ENCODE data around the gene APP.

DNA sequence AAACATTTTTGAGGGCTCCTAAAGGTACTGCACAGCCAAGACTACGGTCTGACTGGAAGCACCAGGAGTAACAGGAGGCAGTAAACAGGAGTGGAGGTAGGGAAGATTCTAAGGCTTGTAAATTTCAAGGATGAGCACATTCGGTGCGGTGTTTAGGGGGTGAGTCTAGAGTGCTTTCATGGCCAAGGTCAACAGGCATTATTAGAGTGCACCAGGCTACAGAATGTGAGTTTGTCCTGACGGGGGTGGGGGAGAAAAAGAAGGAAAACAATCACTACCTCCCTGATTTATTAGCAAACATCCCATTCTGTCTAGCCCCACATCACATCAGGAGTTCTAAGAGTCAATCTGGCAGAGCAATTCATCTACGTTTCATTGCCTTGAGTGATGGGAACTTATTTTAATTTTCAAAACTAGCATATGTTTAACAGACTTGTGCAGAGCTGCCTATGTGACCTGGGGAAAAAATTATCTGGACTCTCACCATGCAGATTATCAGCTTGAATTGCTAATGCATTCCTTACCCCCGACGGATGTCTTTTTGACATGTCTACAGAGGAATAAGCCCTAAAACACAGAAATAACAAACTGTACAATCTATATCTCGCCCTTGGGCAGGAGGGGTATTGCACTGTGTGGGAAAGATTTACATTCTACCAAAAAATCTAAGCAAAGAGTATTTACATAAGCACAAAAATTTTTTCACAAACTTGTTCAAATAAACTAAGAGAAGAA, 45.0 kb downstream of the APP start:
- TF ChIP-seq, protein P1, sequence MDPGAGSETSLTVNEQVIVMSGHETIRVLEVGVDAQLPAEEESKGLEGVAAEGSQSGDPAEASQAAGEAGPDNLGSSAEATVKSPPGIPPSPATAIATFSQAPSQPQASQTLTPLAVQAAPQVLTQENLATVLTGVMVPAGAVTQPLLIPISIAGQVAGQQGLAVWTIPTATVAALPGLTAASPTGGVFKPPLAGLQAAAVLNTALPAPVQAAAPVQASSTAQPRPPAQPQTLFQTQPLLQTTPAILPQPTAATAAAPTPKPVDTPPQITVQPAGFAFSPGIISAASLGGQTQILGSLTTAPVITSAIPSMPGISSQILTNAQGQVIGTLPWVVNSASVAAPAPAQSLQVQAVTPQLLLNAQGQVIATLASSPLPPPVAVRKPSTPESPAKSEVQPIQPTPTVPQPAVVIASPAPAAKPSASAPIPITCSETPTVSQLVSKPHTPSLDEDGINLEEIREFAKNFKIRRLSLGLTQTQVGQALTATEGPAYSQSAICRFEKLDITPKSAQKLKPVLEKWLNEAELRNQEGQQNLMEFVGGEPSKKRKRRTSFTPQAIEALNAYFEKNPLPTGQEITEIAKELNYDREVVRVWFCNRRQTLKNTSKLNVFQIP (CRISPR knock-in tag; IDR thresholded peaks at IDR 0.05; ENCODE audit: borderline replicate concordance, low read depth), result no peak
- TF ChIP-seq ARNTL (CRISPR knock-in tag; IDR thresholded peaks at IDR 0.05; ENCODE audit: borderline replicate concordance, low read depth) (no peak), ZFP3 (CRISPR knock-in tag; IDR thresholded peaks at IDR 0.05) (no peak), ZNF565 (CRISPR knock-in tag; conservative IDR thresholded peaks at IDR 0.05; ENCODE audit: low read depth) (no peak), PPARA (CRISPR knock-in tag; IDR thresholded peaks at IDR 0.05; ENCODE audit: borderline replicate concordance) (no peak), RARB (CRISPR knock-in tag; IDR thresholded peaks at IDR 0.05) (no peak), ZFP30 (CRISPR knock-in tag; IDR thresholded peaks at IDR 0.05) (no peak)
- TF ChIP-seq, protein P2, sequence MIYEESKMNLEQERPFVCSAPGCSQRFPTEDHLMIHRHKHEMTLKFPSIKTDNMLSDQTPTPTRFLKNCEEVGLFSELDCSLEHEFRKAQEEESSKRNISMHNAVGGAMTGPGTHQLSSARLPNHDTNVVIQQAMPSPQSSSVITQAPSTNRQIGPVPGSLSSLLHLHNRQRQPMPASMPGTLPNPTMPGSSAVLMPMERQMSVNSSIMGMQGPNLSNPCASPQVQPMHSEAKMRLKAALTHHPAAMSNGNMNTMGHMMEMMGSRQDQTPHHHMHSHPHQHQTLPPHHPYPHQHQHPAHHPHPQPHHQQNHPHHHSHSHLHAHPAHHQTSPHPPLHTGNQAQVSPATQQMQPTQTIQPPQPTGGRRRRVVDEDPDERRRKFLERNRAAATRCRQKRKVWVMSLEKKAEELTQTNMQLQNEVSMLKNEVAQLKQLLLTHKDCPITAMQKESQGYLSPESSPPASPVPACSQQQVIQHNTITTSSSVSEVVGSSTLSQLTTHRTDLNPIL (CRISPR knock-in tag; IDR thresholded peaks at IDR 0.05; ENCODE audit: low read depth), result no peak
- TF ChIP-seq, protein P3, sequence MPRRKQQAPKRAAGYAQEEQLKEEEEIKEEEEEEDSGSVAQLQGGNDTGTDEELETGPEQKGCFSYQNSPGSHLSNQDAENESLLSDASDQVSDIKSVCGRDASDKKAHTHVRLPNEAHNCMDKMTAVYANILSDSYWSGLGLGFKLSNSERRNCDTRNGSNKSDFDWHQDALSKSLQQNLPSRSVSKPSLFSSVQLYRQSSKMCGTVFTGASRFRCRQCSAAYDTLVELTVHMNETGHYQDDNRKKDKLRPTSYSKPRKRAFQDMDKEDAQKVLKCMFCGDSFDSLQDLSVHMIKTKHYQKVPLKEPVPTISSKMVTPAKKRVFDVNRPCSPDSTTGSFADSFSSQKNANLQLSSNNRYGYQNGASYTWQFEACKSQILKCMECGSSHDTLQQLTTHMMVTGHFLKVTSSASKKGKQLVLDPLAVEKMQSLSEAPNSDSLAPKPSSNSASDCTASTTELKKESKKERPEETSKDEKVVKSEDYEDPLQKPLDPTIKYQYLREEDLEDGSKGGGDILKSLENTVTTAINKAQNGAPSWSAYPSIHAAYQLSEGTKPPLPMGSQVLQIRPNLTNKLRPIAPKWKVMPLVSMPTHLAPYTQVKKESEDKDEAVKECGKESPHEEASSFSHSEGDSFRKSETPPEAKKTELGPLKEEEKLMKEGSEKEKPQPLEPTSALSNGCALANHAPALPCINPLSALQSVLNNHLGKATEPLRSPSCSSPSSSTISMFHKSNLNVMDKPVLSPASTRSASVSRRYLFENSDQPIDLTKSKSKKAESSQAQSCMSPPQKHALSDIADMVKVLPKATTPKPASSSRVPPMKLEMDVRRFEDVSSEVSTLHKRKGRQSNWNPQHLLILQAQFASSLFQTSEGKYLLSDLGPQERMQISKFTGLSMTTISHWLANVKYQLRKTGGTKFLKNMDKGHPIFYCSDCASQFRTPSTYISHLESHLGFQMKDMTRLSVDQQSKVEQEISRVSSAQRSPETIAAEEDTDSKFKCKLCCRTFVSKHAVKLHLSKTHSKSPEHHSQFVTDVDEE (CRISPR knock-in tag; IDR thresholded peaks at IDR 0.05), result no peak
- TF ChIP-seq, protein P4, sequence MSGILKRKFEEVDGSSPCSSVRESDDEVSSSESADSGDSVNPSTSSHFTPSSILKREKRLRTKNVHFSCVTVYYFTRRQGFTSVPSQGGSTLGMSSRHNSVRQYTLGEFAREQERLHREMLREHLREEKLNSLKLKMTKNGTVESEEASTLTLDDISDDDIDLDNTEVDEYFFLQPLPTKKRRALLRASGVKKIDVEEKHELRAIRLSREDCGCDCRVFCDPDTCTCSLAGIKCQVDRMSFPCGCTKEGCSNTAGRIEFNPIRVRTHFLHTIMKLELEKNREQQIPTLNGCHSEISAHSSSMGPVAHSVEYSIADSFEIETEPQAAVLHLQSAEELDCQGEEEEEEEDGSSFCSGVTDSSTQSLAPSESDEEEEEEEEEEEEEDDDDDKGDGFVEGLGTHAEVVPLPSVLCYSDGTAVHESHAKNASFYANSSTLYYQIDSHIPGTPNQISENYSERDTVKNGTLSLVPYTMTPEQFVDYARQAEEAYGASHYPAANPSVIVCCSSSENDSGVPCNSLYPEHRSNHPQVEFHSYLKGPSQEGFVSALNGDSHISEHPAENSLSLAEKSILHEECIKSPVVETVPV (CRISPR knock-in tag; IDR thresholded peaks at IDR 0.05), result no peak
